ENCODE results near the gene SERPINE1. TPM values are rescaled to one million over a fixed set of nuclear protein-coding genes. Genes with fewer than 3 reads are reported as not detected.
A peak's percentile ranks its signal among the peaks of the same experiment; 100 is the strongest.

Gene SERPINE1
- total and polyA plus RNA-seq, 2 of the 8 experiments (the other 6 are each of a cell fraction or from before 2014, with no cell fraction given) = 3.7 to 5.6 TPM

GRCh38 chr7:101173752-101174244 lies 46.9 kb downstream of the SERPINE1 start (continued):
- no peak for TF ChIP-seq MAX (IDR thresholded peaks at IDR 0.05)
- TF ChIP-seq SRF (IDR thresholded peaks at IDR 0.05; ENCODE audit: low read depth, low read length) = no peak
- peak; percentile 47; the same call in 1 of the 2 replicates for TF ChIP-seq TAF1 (IDR thresholded peaks at IDR 0.05; ENCODE audit: low read depth, low read length)

All from H1 (cell line).